MCF 10A (cell line): ENCODE data around the gene ST6GALNAC4. TPM values are rescaled to one million over a fixed set of nuclear protein-coding genes. Genes with fewer than 3 reads are reported as not detected.

Experiments
- BruUV-seq: library from RNA; stranded (reverse); fragments of 400-500 nt; replicated peaks from 2 replicates; lab custom pipeline; 2021; lab: Mats Ljungman, UMichigan
- CTCF ChIA-PET: fragments of 300-600 bp; sonication (Branson Sonifier 250); formaldehyde crosslinking; extraction: SDS; loops from one replicate; lab custom pipeline; 2021; ENCODE audit warnings: antibody characterized with exemption, inconsistent platforms; lab: Yijun Ruan, JAX
- POLR2A ChIA-PET: fragments of 300-600, 350-650 bp; sonication (Branson Sonifier 250); formaldehyde crosslinking; extraction: SDS; loops from one replicate; lab custom pipeline; 2020; ENCODE audit warnings: antibody characterized with exemption, inconsistent platforms; lab: Yijun Ruan, JAX
- DNase-seq: peaks from one replicate; pipeline ENCODE4 v3.0.0-alpha.2; 2018; ENCODE audit not compliant: unreplicated experiment
- H3K27ac Mint-ChIP-seq: one replicate; pipeline ENCODE4 v1.8.0; 2022; ENCODE audit warnings: mild to moderate bottlenecking, low read depth, mixed read lengths; ENCODE audit not compliant: unreplicated experiment
- H3K27me3 Mint-ChIP-seq: one replicate; pipeline ENCODE4 v1.8.0; 2022; ENCODE audit warnings: mixed read lengths; ENCODE audit not compliant: insufficient read depth, unreplicated experiment
- H3K36me3 Mint-ChIP-seq: one replicate; pipeline ENCODE4 v1.8.0; 2022; ENCODE audit warnings: mild to moderate bottlenecking, moderate library complexity, mixed read lengths; ENCODE audit not compliant: insufficient read depth, unreplicated experiment
- H3K4me1 Mint-ChIP-seq: one replicate; pipeline ENCODE4 v1.8.0; 2022; ENCODE audit warnings: mixed read lengths; ENCODE audit not compliant: insufficient read depth, unreplicated experiment
- H3K4me3 Mint-ChIP-seq: one replicate; pipeline ENCODE4 v1.8.0; 2022; ENCODE audit warnings: mild to moderate bottlenecking, moderate library complexity, mixed read lengths; ENCODE audit not compliant: unreplicated experiment
- H3K9me3 Mint-ChIP-seq: one replicate; pipeline ENCODE4 v1.8.0; 2022; ENCODE audit warnings: mixed read lengths; ENCODE audit not compliant: unreplicated experiment
- CTCF ChIP-seq: fragments of 200-600 bp; IDR thresholded peaks from one replicate; pipeline ENCODE4 v1.8.0; 2022; ENCODE audit warnings: antibody characterized with exemption, mild to moderate bottlenecking; ENCODE audit not compliant: unreplicated experiment
- intact Hi-C: fragments of 100-400 bp; cut with micrococcal nuclease; formaldehyde crosslinking; loops from 2 replicates; pipeline ENCODE4 v1.14.1; 2022
- total RNA-seq: library from RNA; stranded (reverse); gene quantifications from 2 replicates; pipeline ENCODE4 v1.2.3, GENCODE V29; 2022

Gene ST6GALNAC4
- total RNA-seq, 1 experiment from 2014 or later: 39.5 TPM

GRCh38 chr9:127927988-127928675 is 11.3 kb upstream of the ST6GALNAC4 start:
- Mint-ChIP-seq H3K9me3 (no peaks in the 10 kb centered on the region), H3K27me3 (no peaks in the 10 kb centered on the region), H3K4me1 (peaks cover 18% of the 10 kb centered on the region), H3K36me3 (no peaks in the 10 kb centered on the region), H3K27ac (no peak overlapping the region), H3K4me3 (peak overlapping the region; percentile 65)
- BruUV-seq: no TSS peak
- ChIA-PET CTCF (interaction anchor here (0.6 to 1.0 kb wide), 4 partner anchors 14 to 189 kb away, joined by 3 to 6 read pairs (median 5); no protein-coding TSS in a partner anchor), POLR2A (interaction anchor here (0.6 to 0.7 kb wide), 2 partner anchors 13 to 127 kb away, joined by 3 read pairs; no protein-coding TSS in a partner anchor)
- intact Hi-C loops: loop anchor here (10.0 kb wide), 1 partner anchor 713 kb away; no protein-coding TSS in a partner anchor
- DNase-seq: peak; percentile 35
- TF ChIP-seq CTCF: no peak

DNA sequence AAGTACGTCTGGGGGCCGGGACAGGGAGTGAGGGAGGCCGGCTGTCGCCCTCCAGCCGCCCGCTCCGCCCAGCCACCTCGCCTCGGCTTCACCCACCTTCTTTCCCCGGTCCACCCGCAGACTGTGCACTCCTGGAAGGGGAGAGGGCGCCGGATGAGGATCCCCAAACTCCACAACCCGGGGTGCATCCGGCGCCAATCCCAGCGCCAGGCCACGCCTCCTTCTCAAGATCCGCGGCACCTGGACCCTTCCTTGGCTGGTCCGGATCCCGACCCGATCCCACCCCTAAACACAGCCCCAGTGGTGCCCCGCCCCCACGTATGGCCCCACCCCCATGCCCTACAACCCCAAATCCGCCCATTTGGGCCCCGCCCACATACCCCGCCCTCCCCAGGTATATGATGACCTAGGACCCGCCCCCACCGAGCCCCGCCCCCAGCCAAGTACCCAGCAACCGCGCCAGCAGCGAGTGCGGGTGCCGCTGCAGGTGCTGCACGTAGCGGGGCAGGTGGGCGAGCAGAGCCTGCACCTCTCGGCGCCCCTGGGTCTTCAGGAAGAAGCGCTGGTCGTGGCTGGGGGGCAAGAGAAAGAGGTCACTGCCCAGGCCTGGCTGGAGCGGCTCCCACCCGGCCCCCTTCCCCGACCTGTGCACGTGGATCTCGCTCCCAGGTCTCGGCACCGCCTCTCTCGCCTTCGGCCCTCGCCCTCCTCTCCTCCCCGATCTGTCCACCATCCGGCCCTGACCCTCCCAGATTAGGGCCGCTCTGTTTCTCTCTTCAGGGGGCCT is 10.6 kb upstream of the ST6GALNAC4 start:
- BruUV-seq: no TSS peak
- no peak for TF ChIP-seq CTCF
- ChIA-PET POLR2A (interaction anchor here (0.6 to 0.7 kb wide), 2 partner anchors 13 to 128 kb away, joined by 3 read pairs; no protein-coding TSS in a partner anchor), CTCF (interaction anchor here (0.7 kb wide), 1 partner anchor 45 kb away, joined by 3 read pairs; no protein-coding TSS in a partner anchor)
- H3K36me3 Mint-ChIP-seq: no peaks in the 10 kb centered on the region
- peak; percentile 67 for DNase-seq
- peaks cover 12% of the 10 kb centered on the region for H3K4me1 Mint-ChIP-seq
- peak overlapping the region; percentile 65 for H3K4me3 Mint-ChIP-seq
- H3K9me3 Mint-ChIP-seq: no peaks in the 10 kb centered on the region
- no peaks in the 10 kb centered on the region for H3K27me3 Mint-ChIP-seq
- intact Hi-C loops: loop anchor here (10.0 kb wide), 1 partner anchor 713 kb away; no protein-coding TSS in a partner anchor
- H3K27ac Mint-ChIP-seq: no peak overlapping the region

DNA sequence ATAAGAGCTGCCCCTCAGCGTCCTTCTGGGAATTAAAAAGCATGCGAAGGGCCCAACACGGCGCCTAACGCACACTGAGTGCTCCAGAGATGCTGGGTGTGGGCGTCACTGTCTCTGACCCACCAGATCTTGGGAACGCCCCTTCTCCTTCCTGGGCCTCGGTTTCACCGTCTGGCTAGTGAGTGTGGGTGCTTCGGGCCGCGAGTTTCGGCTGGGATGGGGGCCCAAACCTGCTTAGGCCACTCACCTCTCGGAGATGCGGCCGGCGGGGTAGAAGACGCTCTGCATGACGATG is 10.0 kb upstream of the ST6GALNAC4 start:
- CTCF ChIA-PET: interaction anchor here (0.7 to 1.1 kb wide), 2 partner anchors 44 to 108 kb away, joined by 3 read pairs; no protein-coding TSS in a partner anchor
- Mint-ChIP-seq H3K4me3 (peak overlapping the region; percentile 65), H3K27ac (no peak overlapping the region), H3K4me1 (peaks cover 12% of the 10 kb centered on the region), H3K9me3 (no peaks in the 10 kb centered on the region), H3K27me3 (no peaks in the 10 kb centered on the region), H3K36me3 (no peaks in the 10 kb centered on the region)
- DNase-seq: no peak
- POLR2A ChIA-PET: no interaction called here
- BruUV-seq: no TSS peak
- intact Hi-C loops: loop anchor here (10.0 kb wide), 1 partner anchor 712 kb away; no protein-coding TSS in a partner anchor
- no peak for TF ChIP-seq CTCF
